HG02623 (cell line): ENCODE results near the gene PDE3A.

Experiments
- ATAC-seq: cut with Tn5 transposase; IDR thresholded peaks from one replicate; pipeline ENCODE4 v1.9.1; 2021; ENCODE audit warnings: moderate library complexity; ENCODE audit not compliant: unreplicated experiment

PDE3A gene

DNA sequence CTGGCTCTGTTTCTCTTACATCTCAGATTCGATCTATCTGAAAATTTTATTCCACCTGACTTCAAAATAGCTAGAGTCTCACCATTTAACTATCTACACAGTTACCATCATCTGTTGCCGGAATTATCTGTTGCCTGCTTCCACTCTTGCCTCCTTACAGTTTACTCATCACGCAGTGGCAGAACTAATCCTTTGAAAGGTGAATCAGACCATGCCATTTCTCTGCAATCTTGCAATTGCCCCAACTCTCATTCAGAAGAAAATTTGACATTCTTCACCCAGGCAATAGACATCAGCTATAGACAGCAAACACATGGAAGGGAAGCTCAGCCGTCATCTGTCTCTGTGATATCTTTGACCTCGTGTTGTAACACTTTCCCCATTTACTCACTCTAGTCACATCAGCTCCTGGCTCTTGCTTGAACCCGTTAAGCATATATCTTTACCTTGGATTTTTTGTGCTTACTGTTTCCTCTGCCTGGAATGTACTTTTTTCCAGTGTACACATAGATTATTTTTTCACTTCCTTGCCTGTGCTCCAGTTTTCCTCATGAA is 85.5 kb downstream of the PDE3A start:
- ATAC-seq, result no peak

DNA sequence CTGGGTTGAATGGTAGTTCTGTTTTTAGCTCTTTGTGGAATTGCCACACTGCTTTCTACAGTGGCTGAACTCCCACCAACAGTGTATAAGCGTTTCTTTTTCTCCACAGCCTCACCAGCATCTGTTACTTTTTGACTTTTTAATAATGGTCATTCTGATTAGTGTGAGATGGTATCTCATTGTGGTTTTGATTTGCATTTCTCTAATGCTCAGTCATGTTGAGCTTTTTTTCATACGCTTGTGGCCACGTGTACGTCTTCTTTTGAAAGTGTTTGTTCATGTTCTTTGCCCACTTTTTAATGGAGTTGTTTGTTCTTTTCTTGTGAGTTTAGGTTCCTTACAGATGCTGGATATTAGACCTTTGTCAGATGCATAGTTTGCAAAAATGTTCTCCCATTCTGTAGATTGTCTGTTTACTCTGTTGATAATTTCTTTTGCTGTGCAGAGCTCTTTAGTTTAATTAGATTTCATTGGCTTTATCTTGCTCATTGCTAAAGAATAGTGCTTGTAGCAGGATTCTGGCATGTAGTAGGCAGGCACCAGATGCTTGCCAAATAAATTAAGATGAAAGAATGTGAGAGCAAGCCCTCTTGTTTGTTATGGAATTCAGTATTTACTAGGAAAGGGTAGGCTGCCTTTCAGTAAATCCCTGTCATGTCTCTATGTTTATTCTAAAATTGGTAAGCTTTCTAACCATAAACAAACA is 86.8 kb downstream of the PDE3A start:
- ATAC-seq, result no peak

DNA sequence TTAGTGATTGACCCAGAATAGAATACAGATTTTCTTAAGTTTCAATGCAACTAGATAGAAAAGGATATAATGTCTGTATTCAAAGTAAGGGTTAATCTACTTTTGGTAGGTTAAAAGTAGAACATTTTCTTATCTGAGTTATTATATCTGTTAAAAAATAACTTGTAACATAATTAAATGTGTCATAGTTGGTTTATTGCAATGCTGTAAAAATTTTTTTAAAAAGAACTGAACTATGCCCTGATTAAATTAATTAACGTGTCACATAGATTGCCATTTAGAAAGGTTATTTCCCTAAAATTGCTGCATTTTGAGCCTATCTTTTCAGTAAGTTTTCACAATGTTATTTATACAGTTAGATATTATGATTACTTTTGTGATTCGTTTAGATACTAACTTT is 89.2 kb downstream of the PDE3A start:
- ATAC-seq, result no peak

DNA sequence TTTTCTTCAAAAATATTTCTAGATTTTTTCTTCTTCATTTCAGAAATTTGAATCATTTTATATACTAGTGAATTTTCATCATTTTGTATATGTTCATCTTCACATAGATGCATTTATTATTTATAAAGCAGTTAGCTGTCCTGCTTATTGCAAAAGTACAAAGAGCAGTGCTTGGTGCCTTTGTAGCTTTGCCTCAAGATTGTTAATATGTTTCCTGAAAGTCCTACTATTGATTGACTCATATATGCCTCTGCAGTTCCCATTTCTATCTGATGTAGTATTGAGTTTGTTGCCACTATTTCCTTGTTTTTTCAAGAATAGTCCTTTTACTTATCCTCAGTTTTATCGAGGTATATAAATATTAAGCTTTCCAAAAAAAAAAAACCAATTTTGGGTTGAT is 89.7 kb downstream of the PDE3A start:
- ATAC-seq, result no peak

DNA sequence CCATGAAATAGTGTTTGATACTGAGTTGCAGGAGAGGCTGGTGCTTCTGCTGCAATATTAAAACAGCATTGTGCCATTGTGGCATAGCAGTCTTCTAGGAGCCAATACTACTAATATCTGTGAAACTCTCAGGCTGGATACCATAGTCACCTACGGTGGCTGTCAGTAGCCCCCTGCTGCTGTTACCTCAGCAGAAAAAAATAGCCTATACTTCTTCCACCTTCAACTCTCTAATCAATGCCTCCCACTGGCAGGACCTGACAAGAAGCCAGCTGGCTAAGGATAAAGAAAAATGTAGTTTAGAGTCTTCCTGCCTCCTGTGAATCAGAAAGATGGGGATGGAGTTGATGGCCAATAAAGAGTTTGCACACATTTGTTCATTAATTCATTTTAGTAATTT is 91.6 kb downstream of the PDE3A start:
- no peak for ATAC-seq

DNA sequence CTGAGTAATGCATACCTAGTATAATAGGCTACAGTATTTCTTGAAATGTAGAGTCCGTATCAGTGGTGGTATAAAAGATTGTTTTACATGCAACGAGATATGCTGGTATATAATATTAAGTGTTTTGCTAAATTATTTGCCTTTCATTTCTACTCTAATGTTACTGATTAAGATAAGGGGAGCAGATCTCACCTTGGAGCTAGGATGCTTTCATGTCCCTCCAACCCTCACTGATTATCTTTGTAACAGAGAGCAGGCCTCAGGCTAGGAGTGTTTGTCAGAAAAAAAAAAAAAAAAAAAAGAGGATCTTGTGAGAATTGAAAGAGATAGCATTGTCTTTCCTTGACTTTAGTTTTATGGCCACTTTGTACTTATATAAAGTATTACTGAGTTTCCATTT is 92.6 kb downstream of the PDE3A start:
- ATAC-seq, result no peak

DNA sequence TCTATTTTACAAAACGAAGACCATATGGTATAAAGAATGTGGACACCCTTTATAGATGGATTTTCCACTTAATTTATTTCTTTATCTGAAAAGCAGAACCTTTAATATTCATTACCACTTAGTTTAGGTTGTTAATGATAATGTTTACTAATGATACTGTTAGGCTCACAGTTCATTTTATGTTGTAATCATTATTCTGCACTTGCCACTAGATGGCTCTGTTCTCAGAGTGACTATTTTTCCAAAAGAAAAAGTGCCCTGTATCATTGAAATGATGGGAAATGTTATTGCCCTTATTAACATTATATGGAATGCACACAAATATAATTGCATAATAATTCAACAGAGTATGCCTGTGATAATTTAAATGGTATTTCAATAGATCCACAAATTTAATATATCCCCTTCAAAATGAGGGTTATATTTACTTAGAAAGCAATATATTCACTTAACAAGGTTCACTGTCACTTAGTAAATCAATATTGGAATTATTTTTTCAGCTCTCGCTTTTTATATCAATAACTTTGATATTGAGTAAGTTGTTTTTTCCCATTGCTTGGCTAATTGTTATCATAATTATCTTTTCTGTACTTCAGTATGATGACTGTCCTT is 95.7 kb downstream of the PDE3A start:
- no peak for ATAC-seq

DNA sequence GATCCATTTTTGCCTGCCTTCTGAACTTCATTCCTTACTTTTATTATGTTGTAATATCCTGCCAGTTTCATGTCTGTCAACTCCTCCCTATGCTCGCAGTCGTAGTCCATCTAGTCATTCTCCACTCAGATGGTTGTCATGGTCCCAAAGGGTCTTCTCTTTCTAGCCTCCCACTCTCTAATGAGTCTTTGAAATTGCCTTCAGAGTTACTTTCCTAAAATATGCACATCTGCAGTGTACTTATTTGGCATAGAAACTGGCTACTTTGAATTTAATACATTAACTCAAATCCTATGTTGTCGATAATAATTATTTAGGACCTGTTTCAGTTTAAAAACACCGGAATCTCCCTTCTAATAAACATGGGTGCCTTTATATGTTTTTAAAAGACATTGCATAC is 101.0 kb downstream of the PDE3A start:
- no peak for ATAC-seq

DNA sequence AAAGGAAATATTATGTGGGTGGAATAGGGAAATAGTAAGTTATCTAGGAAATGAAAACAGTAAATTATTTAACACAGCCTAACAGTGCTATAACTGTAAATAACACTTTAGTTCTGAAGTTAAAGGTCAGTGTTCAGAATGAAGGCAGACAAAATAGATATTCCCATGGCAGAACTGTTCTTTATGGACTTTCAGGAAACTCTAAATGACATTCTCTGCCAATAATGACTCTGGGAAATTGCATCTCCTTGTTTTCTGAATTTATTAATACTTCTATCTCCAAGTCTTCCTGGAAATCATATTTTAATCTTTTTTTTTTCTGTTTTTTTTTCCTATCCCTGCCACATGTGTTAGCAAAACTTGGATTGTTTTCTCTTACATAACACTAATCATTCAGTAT is 101.4 kb downstream of the PDE3A start:
- no peak for ATAC-seq

DNA sequence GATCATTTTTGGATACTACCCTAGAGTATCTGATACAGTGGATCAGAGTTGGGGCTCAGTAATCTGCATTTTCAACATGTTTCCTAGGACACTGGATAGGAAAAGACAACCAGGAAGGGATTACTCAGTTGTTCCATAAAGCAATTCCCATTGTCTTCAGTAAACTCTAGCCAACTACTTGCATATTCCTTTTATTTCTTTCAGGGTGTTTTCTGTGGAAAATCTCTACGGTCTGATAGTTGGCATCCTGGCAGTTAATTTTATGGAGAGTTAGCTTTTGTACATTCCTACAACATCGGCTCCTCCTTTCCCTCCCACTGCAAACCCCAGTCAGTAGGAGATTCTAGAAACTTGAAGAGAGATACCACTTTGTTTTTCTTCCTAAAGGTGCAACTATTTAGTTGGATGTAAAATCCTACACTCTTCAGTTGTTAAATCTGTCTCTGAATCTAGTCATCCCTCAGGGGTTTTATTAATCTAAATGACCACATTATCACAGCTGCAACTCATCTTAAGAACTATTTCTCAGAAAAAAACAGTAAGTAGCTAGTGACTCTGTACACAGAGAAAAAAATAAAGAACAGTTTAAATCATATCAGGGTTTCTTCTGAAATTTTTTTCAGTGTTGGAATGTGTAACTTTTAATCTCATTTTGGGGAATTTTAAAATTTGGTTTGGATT is 103.9 kb downstream of the PDE3A start:
- ATAC-seq, result no peak

DNA sequence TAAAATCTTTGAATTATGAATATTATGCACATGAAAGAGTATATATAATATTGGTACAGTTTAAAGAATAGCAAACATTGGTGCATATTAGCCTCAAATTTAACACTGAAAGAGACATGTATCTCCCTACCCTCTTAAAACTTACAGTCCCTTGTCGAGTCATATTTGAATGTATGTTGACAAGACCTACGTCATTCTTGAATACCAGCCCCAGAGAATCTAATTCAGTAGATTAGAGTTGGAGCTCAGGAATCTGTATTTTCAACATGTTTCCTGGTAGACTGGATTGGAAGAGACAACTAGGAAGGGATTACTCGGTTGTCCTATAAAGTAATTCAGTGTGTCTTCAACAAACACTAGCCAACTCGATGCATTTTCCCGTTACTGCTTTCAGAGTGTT is 104.8 kb downstream of the PDE3A start:
- no peak for ATAC-seq

DNA sequence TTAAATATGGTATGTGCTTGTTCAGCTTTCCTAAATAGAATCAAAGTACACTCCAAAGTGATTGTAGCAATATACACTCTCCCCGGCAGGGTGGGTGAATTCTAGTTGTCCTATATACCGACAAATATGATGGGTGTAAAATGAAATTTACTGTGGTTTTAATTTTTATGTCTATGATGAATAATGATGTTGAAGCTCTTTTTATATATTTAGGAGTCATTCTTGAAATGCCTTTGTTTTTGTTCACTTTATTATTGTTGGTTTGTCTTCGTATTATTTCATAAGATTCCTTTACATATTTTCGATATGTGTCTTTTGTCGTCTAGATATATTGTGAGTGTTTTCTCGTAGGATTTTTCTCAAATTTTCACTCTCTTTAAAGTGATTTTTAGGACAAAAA is 105.7 kb downstream of the PDE3A start:
- ATAC-seq, result no peak

DNA sequence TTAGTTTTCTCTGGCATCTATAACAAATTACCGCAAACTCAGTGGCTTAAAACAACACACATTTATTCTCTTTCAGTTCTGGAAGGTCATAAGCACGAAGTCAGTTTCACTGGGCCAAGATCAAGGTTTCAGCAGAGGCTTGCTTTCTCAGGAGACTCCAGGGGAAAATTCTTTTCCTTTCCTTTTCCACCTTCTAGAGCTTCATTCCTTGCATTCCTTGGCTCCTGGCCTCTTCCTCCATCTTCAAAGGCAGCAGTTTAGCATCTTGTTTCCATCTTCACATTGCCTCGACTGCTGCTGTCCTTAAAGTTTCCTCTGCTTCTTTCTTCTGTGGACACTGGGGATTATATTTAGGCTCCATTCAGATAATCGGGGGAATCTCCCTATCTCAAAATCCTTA is 106.1 kb downstream of the PDE3A start:
- ATAC-seq, result no peak

DNA sequence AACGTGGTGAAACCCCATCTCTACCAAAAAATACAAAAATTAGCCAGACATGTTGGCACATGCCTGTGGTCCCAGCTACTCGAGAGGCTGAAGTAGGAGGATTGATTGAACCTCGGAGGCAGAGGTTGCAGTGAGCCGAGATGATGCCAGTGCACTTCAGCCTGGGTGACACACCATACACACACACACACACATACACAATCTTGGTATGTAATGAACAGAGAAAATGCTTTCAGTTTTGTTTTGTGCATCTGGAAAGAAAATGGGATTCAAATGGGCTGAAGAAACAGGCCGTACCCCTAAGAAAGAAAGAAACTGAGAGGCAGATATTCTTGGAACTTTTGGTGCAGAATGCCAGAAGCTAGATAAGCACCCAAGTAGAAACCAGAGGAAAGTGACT is 107.2 kb downstream of the PDE3A start:
- ATAC-seq, result no peak

DNA sequence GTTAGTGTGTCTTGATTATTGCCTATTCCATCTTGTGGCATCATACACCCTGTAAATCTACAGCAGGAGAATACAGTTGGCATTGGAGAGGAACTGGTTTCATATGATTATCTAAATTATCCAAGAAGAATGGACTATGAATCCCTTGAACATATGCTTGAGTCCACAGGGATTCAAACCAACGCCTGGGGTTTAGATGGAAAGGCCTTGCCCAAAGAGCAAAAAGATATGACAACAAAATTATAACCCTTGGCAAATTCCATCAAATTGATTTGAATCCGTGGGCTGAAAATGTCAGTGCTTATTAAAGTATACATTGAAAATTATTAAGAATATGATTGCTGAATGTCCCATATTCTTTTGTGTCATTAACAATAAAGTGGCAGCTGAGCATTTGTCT is 108.2 kb downstream of the PDE3A start:
- ATAC-seq, result no peak

DNA sequence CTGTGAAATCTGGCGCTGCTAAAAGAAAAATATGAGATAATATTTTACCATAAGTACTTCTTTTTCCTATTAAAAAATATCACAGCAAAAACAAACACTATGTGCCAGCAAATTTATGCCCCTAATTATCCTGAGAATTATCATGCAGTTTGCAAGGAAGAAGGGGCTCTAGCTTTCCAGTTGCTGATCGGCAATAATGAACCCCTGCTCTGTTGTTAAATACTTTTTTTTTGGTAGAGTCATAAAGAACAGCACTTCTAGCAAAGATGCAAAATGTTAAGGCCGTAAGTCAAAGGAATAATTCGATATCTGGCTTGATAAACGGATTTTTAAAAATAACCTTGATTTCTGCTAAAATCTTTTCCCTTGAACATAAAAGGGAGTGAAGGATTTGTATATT is 108.9 kb downstream of the PDE3A start:
- no peak for ATAC-seq

DNA sequence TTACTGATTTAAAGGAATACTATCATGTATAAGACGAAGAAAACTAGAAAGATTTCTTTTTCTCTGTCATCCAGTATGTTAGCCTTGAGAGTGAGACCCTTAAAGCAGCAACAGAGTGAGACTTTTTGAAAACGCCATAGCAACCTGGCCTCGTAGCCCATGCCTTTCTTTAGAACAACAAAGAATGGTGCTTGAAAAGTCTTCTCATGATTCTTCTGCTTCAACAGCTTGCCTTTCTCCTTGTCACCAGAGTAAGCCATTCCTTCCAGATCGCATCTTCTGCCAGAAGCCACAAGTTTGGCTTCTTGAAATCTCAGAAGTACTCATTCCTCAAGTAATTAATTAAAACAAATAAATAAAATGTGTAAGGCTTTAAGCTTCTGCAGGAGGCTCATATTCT is 109.3 kb downstream of the PDE3A start:
- no peak for ATAC-seq

DNA sequence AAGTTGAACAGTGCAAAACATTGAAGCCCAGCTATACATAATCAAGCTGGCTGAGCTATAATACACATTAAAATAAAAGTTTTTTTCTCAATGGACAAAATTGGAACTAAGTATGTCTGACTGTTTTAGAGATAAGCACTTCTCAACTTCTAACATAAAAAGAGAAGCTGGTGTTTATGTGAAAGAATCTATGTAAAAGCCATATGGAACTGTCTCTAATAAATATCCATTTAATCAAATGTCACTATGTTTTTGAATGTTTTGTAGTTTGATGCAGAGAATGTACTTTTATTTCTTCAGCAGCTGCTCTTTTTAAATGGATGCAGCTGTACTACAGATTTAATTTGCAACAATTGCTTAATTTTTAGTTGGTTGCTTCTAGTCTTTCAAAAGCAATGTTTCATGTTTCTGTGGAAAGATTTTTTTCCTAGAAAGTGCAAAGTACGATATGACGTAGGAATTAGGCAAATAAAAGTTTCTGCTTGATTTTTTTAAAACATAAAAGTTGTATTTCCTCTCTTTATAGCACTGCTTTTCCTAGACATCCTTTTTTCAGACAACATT is 114.2 kb downstream of the PDE3A start:
- ATAC-seq, result no peak

DNA sequence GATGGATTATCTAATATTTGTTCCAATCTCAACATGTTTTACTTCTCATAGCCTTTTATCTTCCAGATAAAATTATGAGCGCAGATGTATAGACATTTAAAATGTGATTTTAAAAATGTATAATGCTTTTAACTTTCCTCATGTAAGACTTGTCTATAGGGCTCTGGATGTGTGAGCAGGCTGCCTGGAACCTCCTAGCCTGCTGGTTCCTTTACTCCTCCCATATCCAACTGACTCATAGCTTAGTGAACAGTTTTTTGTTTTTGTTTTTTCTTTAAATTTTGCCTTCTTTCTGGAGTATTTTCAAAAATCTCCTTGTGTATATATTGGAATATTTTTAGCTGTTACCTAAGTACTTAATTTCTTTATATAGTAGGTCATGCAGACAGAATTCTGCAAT is 115.4 kb downstream of the PDE3A start:
- no peak for ATAC-seq

DNA sequence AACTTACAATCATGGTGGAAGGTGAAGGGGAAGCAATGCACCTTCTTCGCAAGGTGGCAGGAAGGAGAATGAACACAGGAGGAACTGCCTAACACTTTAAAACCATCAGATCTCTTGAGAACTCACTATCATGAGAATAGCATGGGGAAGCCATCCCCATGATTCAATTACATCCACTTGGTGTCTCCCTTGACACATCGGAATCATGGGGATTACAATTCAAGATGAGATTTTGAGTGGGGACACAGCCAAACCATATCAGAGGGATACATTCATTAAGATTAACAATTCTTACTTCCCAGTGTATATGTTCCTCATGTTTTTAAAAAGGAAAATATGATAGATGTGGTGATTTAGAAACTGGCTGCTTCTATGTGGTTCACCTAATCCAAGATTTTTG is 117.9 kb downstream of the PDE3A start:
- ATAC-seq, result no peak

DNA sequence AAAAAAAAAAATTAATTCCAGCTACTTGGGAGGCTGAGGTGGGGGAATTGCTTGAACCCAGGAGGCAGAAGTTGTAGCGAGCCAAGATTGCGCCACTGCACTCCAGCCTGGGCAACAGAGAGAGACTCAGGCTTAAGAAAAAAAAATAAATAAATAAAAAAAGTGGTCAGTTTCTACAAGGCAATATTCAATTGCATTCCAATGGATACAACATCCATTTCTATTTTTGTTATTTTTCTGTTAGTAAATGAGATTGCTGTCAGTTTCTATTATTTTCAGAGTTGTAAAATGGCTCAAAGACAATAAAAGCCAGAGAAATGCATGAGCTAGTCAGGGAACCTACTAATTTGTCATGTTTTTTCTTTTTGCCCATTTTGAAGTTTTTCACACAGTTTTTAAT is 119.2 kb downstream of the PDE3A start:
- ATAC-seq, result no peak

DNA sequence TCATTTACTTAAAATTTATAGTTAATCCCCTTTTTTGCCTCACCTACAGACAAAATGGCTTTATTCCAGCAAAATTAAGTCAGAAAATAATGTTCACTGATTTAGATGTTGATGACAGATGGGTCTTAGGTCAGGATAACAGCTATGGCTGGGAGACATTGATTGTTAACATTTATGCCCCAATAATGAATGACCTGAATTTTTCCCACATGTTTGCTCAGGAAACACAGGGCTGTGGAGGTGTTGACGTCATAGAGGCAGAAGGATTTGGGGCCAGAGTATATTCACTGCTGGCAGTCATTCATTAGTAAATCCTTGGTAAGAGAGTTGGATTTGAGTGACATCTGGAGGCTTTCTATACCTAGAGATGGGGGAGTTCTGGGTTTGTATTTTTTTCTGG is 121.3 kb downstream of the PDE3A start:
- ATAC-seq, result no peak
